Stomach (tissue), 4 donors: Measurements from ENCODE around the gene MINPP1.

ENCODE experiments used
- POLR2A ChIP-seq, 4 donors: fragments of 450-650 bp; IDR thresholded peaks; one replicate each; pipeline ENCODE4 v1.6.1; 2016; ENCODE audit warnings: antibody characterized with exemption in 4 of 4, control low read depth in 2 of 4, mild to moderate bottlenecking in 1 of 4, moderate library complexity in 1 of 4
- POLR2AphosphoS5 ChIP-seq, 3 donors: sonication (generic); formaldehyde crosslinking; IDR thresholded peaks; one replicate each; pipeline ENCODE4 v1.6.1; 2016; ENCODE audit warnings: antibody characterized with exemption in 3 of 3
- TF ChIP-seq, protein P1 (sequence below), 7 experiments: fragments of 450-650 bp in 4 of 7; fragments of 200-600 bp in 3 of 7; sonication (generic) in 3 of 7; IDR thresholded peaks; one replicate each; pipeline ENCODE4 v1.5.1; 2016 to 2019; ENCODE audit warnings: antibody characterized with exemption in 7 of 7, control low read depth in 2 of 7, mild to moderate bottlenecking in 1 of 7

DNA sequence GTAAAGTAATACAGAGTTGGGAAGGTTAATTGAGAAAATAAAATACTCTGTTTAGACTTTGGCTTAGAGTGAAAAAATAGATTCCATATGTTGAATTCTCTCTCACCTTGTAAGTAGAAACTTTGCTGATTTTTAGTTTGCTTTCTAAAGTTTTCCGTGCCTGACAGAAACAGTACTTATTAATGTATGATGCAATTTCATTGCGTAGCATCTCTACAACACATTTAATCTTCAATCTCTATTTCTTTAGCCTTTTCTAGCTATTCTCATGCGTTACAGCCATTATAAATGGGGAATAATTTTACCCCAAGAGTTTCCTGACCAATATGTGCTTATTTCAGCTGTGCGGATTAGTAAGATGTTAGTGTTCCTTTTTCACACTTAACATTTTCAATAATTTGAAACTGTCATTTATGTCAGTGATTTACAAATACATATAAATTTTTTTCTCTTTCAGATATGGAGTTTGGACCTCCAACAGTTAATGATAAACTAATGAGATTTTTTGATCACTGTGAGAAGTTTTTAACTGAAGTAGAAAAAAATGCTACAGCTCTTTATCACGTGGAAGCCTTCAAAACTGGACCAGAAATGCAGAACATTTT, 3.3 kb downstream of the MINPP1 start:
- TF ChIP-seq, protein P1, sequence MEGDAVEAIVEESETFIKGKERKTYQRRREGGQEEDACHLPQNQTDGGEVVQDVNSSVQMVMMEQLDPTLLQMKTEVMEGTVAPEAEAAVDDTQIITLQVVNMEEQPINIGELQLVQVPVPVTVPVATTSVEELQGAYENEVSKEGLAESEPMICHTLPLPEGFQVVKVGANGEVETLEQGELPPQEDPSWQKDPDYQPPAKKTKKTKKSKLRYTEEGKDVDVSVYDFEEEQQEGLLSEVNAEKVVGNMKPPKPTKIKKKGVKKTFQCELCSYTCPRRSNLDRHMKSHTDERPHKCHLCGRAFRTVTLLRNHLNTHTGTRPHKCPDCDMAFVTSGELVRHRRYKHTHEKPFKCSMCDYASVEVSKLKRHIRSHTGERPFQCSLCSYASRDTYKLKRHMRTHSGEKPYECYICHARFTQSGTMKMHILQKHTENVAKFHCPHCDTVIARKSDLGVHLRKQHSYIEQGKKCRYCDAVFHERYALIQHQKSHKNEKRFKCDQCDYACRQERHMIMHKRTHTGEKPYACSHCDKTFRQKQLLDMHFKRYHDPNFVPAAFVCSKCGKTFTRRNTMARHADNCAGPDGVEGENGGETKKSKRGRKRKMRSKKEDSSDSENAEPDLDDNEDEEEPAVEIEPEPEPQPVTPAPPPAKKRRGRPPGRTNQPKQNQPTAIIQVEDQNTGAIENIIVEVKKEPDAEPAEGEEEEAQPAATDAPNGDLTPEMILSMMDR (IDR thresholded peaks at IDR 0.05), result no peak
- TF ChIP-seq POLR2A (IDR thresholded peaks at IDR 0.05), result no peak
- no peak for TF ChIP-seq POLR2AphosphoS5 (IDR thresholded peaks at IDR 0.05)
